Stimulated activated CD4-positive, alpha-beta T cell treated with anti-CD3 and anti-CD28 coated beads, Interleukin-2, amount 100 ng/mL, for 24 hours (primary cell): ENCODE measurements around the gene CLDN6.

Source experiments
- DNase-seq, 2 donors: peaks; one replicate each; pipeline ENCODE4 v3.0.0-alpha.2; 2020

The CLDN6 gene

GRCh38 chr16:3051009-3051408 lies 33.0 kb upstream of the CLDN6 start:
- no peak for DNase-seq

GRCh38 chr16:3050487-3050886 lies 32.5 kb upstream of the CLDN6 start:
- DNase-seq = no peak

GRCh38 chr16:3049921-3050481 lies 32.0 kb upstream of the CLDN6 start:
- no peak for DNase-seq

- no peak for DNase-seq
Observed at GRCh38 chr16:3047387-3047720, 29.4 kb upstream of the CLDN6 start.

- DNase-seq = no peak
Observed at GRCh38 chr16:3046641-3047386, 28.8 kb upstream of the CLDN6 start.

GRCh38 chr16:3045758-3046640 lies 28.0 kb upstream of the CLDN6 start, which contains the start of gene MMP25:
Gene MMP25 (plus strand): TSS chr16:3046561. CDS start chr16:3046918, 357 bp downstream.
- DNase-seq = no peak

GRCh38 chr16:3044708-3045107 lies 26.7 kb upstream of the CLDN6 start:
- no peak for DNase-seq

GRCh38 chr16:3042376-3042775 lies 24.4 kb upstream of the CLDN6 start:
- no peak for DNase-seq

GRCh38 chr16:3038896-3039295 lies 20.9 kb upstream of the CLDN6 start:
- no peak for DNase-seq

- no peak for DNase-seq
Observed at GRCh38 chr16:3038256-3038655, 20.3 kb upstream of the CLDN6 start.

- DNase-seq = no peak
Observed at GRCh38 chr16:3036726-3037315, 18.8 kb upstream of the CLDN6 start, which contains the start of gene BICDL2. Gene BICDL2 (minus strand): TSS chr16:3036944. CDS start chr16:3035496, 1,448 bp downstream.

- DNase-seq = no peak
Observed at GRCh38 chr16:3035972-3036725, 18.2 kb upstream of the CLDN6 start.

GRCh38 chr16:3035289-3035971 lies 17.4 kb upstream of the CLDN6 start:
- no peak for DNase-seq

- no peak for DNase-seq
Observed at GRCh38 chr16:3032624-3033023, 14.6 kb upstream of the CLDN6 start.

- no peak for DNase-seq
Observed at GRCh38 chr16:3030222-3031212, 12.5 kb upstream of the CLDN6 start.

GRCh38 chr16:3029491-3030221 lies 11.7 kb upstream of the CLDN6 start:
- DNase-seq = peak; percentile 39 to 68

- DNase-seq = no peak
Observed at GRCh38 chr16:3028716-3029319, 10.8 kb upstream of the CLDN6 start.

- peak; percentile 89 to 93 for DNase-seq
Observed at GRCh38 chr16:3027983-3028715, 10.2 kb upstream of the CLDN6 start.

- DNase-seq = no peak
Observed at GRCh38 chr16:3027489-3027795, 9.5 kb upstream of the CLDN6 start.
